Endothelial cell (in vitro differentiated cells): ENCODE measurements around the gene MIER1. TPM values are rescaled to one million over a fixed set of nuclear protein-coding genes. Genes with fewer than 3 reads are reported as not detected.

Experiments
- DNase-seq: peaks from one replicate; pipeline ENCODE4 v3.0.0; 2021; ENCODE audit warnings: low spot score
- H3K27ac Mint-ChIP-seq: one replicate; pipeline ENCODE4 v1.8.0; 2021; ENCODE audit warnings: mixed read lengths, inconsistent platforms; ENCODE audit not compliant: unreplicated experiment
- H3K27me3 Mint-ChIP-seq: one replicate; pipeline ENCODE4 v1.8.0; 2021; ENCODE audit warnings: mild to moderate bottlenecking, moderate library complexity, mixed read lengths, inconsistent platforms; ENCODE audit not compliant: unreplicated experiment
- H3K36me3 Mint-ChIP-seq: one replicate; pipeline ENCODE4 v1.8.0; 2021; ENCODE audit warnings: mild to moderate bottlenecking, low read depth, mixed read lengths, inconsistent platforms; ENCODE audit not compliant: unreplicated experiment
- H3K4me1 Mint-ChIP-seq: one replicate; pipeline ENCODE4 v1.8.0; 2021; ENCODE audit warnings: mild to moderate bottlenecking, mixed read lengths, inconsistent platforms; ENCODE audit not compliant: unreplicated experiment
- H3K4me3 Mint-ChIP-seq: one replicate; pipeline ENCODE4 v1.8.0; 2021; ENCODE audit warnings: mild to moderate bottlenecking, mixed read lengths, inconsistent platforms; ENCODE audit not compliant: unreplicated experiment
- H3K9me3 Mint-ChIP-seq: one replicate; pipeline ENCODE4 v1.8.0; 2021; ENCODE audit warnings: mixed read lengths, inconsistent platforms; ENCODE audit not compliant: unreplicated experiment
- CTCF ChIP-seq: fragments of 200-600 bp; sonication (generic); IDR thresholded peaks from one replicate; pipeline ENCODE4 v1.5.0; 2021; ENCODE audit warnings: antibody characterized with exemption; ENCODE audit not compliant: unreplicated experiment
- total RNA-seq: library from RNA; stranded (reverse); fragmentation: NEBNext Ultra II Directional; extraction: Animal tissue kit (Norgen Biotek cat#: 25700); gene quantifications from one replicate; pipeline ENCODE4 v1.2.1, GENCODE V29; 2021; ENCODE audit not compliant: unreplicated experiment

The MIER1 gene
- total RNA-seq, 1 donor from 2014 or later = 33.2 TPM

GRCh38 chr1:66996018-66996682, 71.4 kb downstream of the MIER1 start:
- Mint-ChIP-seq H3K27me3 (peaks cover 6% of the 10 kb centered on the region), H3K27ac (no peak overlapping the region), H3K36me3 (no peaks in the 10 kb centered on the region), H3K4me1 (no peaks in the 10 kb centered on the region), H3K4me3 (no peak overlapping the region), H3K9me3 (no peaks in the 10 kb centered on the region)
- DNase-seq = peak; percentile 59
- peak; percentile 50 for TF ChIP-seq CTCF

- H3K27me3 Mint-ChIP-seq = peaks cover 6% of the 10 kb centered on the region
Measured at GRCh38 chr1:66998972-66999371, 74.2 kb downstream of the MIER1 start.

GRCh38 chr1:66999640-67000400, 75.0 kb downstream of the MIER1 start:
- Mint-ChIP-seq H3K4me1 (peaks cover 5% of the 10 kb centered on the region), H3K9me3 (no peaks in the 10 kb centered on the region), H3K27ac (no peak overlapping the region), H3K4me3 (no peak overlapping the region), H3K27me3 (peaks cover 6% of the 10 kb centered on the region), H3K36me3 (no peaks in the 10 kb centered on the region)
- no peak for TF ChIP-seq CTCF
- DNase-seq = no peak

More at GRCh38 chr1:66998972-66999371, 74.2 kb downstream of the MIER1 start:
- Mint-ChIP-seq H3K4me3 (no peak overlapping the region), H3K4me1 (peaks cover 5% of the 10 kb centered on the region), H3K36me3 (no peaks in the 10 kb centered on the region), H3K9me3 (no peaks in the 10 kb centered on the region), H3K27ac (no peak overlapping the region)
- DNase-seq = no peak
- TF ChIP-seq CTCF = no peak

- Mint-ChIP-seq H3K27ac (peak overlapping the region; percentile 17), H3K4me3 (no peak overlapping the region), H3K36me3 (no peaks in the 10 kb centered on the region)
Measured at GRCh38 chr1:67001682-67002425, 77.1 kb downstream of the MIER1 start.

More at GRCh38 chr1:67001682-67002425, 77.1 kb downstream of the MIER1 start:
- H3K4me1 Mint-ChIP-seq = peaks cover 5% of the 10 kb centered on the region
- no peak for DNase-seq
- TF ChIP-seq CTCF = no peak
- H3K9me3 Mint-ChIP-seq = no peaks in the 10 kb centered on the region
- H3K27me3 Mint-ChIP-seq = peaks cover 5% of the 10 kb centered on the region
